Lower leg skin (tissue), 3 donors: ENCODE data around the gene DNAH14.

Experiments used
- CTCF ChIP-seq, 3 donors: fragments of 450-650 bp; IDR thresholded peaks; one replicate each; pipeline ENCODE4 v1.5.1; 2016; ENCODE audit warnings: antibody characterized with exemption in 3 of 3, mild to moderate bottlenecking in 3 of 3, moderate library complexity in 2 of 3
- POLR2A ChIP-seq, 2 donors: fragments of 450-650 bp; IDR thresholded peaks; one replicate each; pipeline ENCODE4 v1.6.1; 2016 to 2017; ENCODE audit warnings: antibody characterized with exemption in 2 of 2, mild to moderate bottlenecking in 1 of 2, moderate library complexity in 1 of 2

GRCh38 chr1:224929335-224930237 is at the start of gene DNAH14:
- TF ChIP-seq CTCF (IDR thresholded peaks at IDR 0.05) (no peak), POLR2A (IDR thresholded peaks at IDR 0.05) (no peak)
